ENCODE data around the gene ANP32E.
"Not testable (repeated sequence)": the region's sequence is repeated elsewhere in the genome, so short reads cannot be mapped to it uniquely, and the experiment has no call there.

ANP32E gene

DNA sequence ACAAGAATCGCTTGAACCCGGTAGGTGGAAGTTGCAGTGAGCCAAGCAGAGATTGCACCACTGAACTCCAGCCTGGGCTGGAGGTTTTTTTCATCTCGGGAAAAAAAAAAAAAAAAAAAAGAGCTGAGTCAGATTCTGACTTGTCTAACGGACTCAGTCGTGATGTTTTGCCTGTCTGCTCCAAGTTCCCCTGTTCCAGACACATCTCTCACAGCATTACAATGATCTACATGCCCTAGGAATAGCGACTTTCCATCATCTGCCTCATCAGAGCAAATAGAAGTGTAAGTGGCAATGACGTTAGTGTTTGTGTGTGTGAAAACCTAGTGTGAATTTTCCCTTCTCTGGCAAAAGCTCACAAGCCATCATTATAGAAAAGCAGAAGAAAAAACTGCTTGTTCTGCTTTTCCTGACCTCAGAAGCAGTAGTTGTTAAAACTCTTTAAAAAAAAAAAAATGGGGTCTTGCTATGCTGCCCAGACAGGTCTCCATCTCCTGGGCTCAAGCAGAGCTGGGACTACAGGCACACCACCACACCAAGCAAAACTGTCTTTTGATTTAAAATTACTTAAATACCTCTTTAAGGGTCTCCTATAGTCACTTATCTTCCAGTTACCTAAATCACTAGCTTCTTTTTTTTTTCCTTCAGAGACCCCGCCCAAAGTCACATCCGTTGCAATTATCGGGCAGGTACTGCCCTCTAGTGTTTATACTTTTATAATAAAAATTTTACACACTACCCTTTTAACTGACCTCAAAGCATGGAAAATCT lies 48.9 kb downstream of the ANP32E start:
- Histone ChIP-seq H3K9me3 (ENCODE audit: insufficient read depth, low read depth, low read length) (no peaks in the 10 kb centered on the region), H3K4me1 (ENCODE audit: insufficient read depth, low read length) (no peaks in the 10 kb centered on the region), H3K27me3 (ENCODE audit: insufficient read depth, low read length) (no peaks in the 10 kb centered on the region), H3K9ac (ENCODE audit: low read depth, low read length) (no peak overlapping the region), H3K36me3 (ENCODE audit: insufficient read depth, low read length) (no peaks in the 10 kb centered on the region), H3K4me3 (ENCODE audit: low read length) (no peak overlapping the region), H3K27ac (ENCODE audit: low read depth, low read length) (no peak overlapping the region)
- 69% methylated on average over 7 of the region's 10 CpGs for WGBS

DNA sequence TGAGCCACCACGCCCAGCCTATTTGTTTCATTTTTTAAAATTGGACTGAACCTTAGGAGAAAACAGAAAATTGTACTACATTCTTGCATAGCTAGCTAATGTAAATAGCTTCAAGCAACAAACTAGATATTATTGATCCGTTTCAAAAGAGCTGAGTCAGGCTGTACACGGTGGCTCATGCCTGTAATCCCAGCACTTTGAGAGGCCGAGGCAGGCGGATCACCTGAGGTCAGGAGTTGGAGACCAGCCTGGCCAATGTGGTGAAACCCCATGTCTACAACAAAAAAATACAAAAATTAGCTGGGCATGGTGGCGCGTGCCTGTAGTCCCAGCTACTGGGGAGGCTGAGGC lies 49.5 kb downstream of the ANP32E start:
- not testable (repeated sequence) for H3K9me3 ChIP-seq (ENCODE audit: insufficient read depth, low read depth, low read length); H3K4me3 ChIP-seq (ENCODE audit: low read length); H3K27ac ChIP-seq (ENCODE audit: low read depth, low read length); H3K27me3 ChIP-seq (ENCODE audit: insufficient read depth, low read length); H3K9ac ChIP-seq (ENCODE audit: low read depth, low read length); H3K36me3 ChIP-seq (ENCODE audit: insufficient read depth, low read length); H3K4me1 ChIP-seq (ENCODE audit: insufficient read depth, low read length)
- 94% methylated on average over 7 of the region's 7 CpGs for WGBS

DNA sequence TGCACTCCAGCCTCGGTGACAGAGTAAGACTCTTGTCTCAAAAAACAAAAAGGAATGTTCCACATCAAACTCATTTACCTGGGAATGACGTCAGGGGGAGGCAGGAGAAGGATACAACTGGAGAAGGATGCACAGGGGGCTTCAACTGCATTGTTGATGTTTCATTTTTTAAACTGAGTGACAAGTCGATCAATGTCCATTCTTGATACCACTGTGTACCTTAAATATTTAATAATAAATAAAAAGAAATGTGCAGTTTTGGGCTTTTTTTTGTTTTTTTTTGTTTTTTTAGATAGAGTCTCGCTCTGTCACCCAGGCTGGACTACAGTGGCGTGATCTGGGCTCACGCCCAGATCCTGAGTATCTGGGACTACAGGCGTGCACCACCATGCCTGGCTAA lies 50.4 kb downstream of the ANP32E start:
- Histone ChIP-seq H3K9me3 (ENCODE audit: insufficient read depth, low read depth, low read length) (no peaks in the 10 kb centered on the region), H3K9ac (ENCODE audit: low read depth, low read length) (no peak overlapping the region), H3K36me3 (ENCODE audit: insufficient read depth, low read length) (no peaks in the 10 kb centered on the region), H3K27me3 (ENCODE audit: insufficient read depth, low read length) (no peaks in the 10 kb centered on the region), H3K4me3 (ENCODE audit: low read length) (no peak overlapping the region), H3K27ac (ENCODE audit: low read depth, low read length) (no peak overlapping the region), H3K4me1 (ENCODE audit: insufficient read depth, low read length) (no peaks in the 10 kb centered on the region)
- 92% methylated on average over 6 of the region's 7 CpGs for WGBS

DNA sequence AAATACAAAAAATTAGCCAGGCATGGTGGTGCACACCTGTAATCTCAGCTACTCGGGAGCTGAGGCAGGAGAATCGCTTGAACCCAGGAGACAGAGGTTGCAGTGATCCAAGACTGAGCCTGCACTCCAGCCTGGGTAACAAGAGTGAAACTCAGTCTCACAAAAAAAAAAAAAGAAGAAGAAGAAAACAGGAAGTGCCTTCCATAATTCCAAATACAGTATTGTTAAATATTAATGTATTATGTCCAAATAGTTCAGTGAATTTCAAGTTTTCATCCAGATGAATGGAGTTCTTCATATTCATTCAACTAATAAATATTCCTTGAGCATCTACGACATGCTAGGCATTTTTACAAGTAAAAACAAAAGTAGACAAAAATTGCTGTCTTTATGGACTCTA lies 52.9 kb downstream of the ANP32E start:
- Histone ChIP-seq H3K27me3 (ENCODE audit: insufficient read depth, low read length) (no peaks in the 10 kb centered on the region), H3K27ac (ENCODE audit: low read depth, low read length) (no peak overlapping the region), H3K4me3 (ENCODE audit: low read length) (no peak overlapping the region), H3K9me3 (ENCODE audit: insufficient read depth, low read depth, low read length) (no peaks in the 10 kb centered on the region), H3K4me1 (ENCODE audit: insufficient read depth, low read length) (no peaks in the 10 kb centered on the region), H3K36me3 (ENCODE audit: insufficient read depth, low read length) (no peaks in the 10 kb centered on the region), H3K9ac (ENCODE audit: low read depth, low read length) (no peak overlapping the region)
- WGBS: 94% methylated on average over 3 of the region's 3 CpGs

DNA sequence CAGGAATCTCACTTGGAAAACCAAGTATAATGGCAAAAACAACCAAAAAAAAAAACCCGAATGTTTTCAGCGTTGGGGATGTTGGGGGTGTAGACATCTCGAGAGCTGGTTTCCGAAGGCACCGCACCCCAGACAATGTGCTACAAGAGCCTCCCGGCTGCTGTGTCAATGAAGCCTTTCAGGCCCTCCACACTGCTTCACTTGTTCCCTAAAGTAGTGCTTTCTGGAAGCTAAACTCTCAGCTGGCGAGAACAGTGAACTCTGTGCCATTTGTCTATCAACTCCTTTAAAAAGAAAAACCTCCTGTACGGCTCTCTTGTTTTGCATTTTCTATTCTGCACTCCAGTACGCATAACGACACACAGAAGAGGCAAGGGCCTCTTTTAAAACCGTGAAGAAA lies 53.7 kb downstream of the ANP32E start:
- WGBS: 90% methylated on average over 11 of the region's 11 CpGs
- no peak overlapping the region for H3K9ac ChIP-seq (ENCODE audit: low read depth, low read length)
- no peaks in the 10 kb centered on the region for H3K4me1 ChIP-seq (ENCODE audit: insufficient read depth, low read length)
- H3K36me3 ChIP-seq (ENCODE audit: insufficient read depth, low read length): no peaks in the 10 kb centered on the region
- no peaks in the 10 kb centered on the region for H3K27me3 ChIP-seq (ENCODE audit: insufficient read depth, low read length)
- H3K9me3 ChIP-seq (ENCODE audit: insufficient read depth, low read depth, low read length): no peaks in the 10 kb centered on the region
- no peak overlapping the region for H3K4me3 ChIP-seq (ENCODE audit: low read length)
- no peak overlapping the region for H3K27ac ChIP-seq (ENCODE audit: low read depth, low read length)

DNA sequence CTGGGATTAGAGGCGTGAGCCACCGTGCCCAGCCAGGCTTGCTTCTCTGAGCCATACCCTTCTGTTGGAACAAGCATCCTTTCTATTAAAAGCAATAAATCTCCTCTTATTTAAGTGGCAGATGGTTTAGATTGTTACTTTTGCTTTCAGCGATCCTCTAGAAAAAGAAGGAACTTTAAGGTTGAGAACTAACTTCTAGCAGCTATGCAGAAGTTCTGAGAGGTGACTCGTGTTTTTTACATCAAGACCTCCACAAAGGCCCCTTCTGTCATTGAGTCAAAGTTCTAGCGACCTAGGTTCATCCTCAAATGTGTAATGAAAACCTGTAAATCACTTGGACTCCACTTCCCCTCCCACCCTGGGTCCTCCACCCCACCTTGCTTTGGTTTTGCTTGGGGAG lies 55.4 kb downstream of the ANP32E start:
- WGBS: 84% methylated on average over 5 of the region's 5 CpGs
- no peak overlapping the region for H3K27ac ChIP-seq (ENCODE audit: low read depth, low read length)
- H3K4me1 ChIP-seq (ENCODE audit: insufficient read depth, low read length): no peaks in the 10 kb centered on the region
- no peaks in the 10 kb centered on the region for H3K27me3 ChIP-seq (ENCODE audit: insufficient read depth, low read length)
- no peak overlapping the region for H3K4me3 ChIP-seq (ENCODE audit: low read length)
- H3K9ac ChIP-seq (ENCODE audit: low read depth, low read length): no peak overlapping the region
- H3K9me3 ChIP-seq (ENCODE audit: insufficient read depth, low read depth, low read length): no peaks in the 10 kb centered on the region
- H3K36me3 ChIP-seq (ENCODE audit: insufficient read depth, low read length): no peaks in the 10 kb centered on the region

DNA sequence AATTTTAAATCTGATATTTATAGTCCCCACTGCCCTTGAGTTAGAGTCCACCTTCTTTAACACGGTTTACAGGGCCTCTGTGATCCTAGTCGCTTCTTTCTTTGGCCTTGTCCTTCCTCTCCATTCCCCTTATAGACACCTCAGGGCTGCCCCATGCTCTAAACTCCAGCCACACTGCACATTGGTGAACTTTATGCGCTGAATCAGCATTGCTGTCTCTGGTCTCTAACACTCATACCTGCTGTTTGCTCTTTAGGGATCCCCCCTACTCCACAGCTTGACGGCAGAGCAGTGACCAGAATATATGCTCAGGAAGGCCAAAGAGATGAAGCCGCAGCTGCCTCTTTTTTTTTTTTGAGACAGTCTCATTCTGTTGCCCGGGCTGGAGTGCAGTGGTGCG lies 56.0 kb downstream of the ANP32E start:
- WGBS: 94% methylated on average over 7 of the region's 7 CpGs
- no peak overlapping the region for H3K27ac ChIP-seq (ENCODE audit: low read depth, low read length)
- H3K9me3 ChIP-seq (ENCODE audit: insufficient read depth, low read depth, low read length): no peaks in the 10 kb centered on the region
- no peaks in the 10 kb centered on the region for H3K27me3 ChIP-seq (ENCODE audit: insufficient read depth, low read length)
- no peak overlapping the region for H3K4me3 ChIP-seq (ENCODE audit: low read length)
- no peak overlapping the region for H3K9ac ChIP-seq (ENCODE audit: low read depth, low read length)
- H3K36me3 ChIP-seq (ENCODE audit: insufficient read depth, low read length): no peaks in the 10 kb centered on the region
- H3K4me1 ChIP-seq (ENCODE audit: insufficient read depth, low read length): no peaks in the 10 kb centered on the region

DNA sequence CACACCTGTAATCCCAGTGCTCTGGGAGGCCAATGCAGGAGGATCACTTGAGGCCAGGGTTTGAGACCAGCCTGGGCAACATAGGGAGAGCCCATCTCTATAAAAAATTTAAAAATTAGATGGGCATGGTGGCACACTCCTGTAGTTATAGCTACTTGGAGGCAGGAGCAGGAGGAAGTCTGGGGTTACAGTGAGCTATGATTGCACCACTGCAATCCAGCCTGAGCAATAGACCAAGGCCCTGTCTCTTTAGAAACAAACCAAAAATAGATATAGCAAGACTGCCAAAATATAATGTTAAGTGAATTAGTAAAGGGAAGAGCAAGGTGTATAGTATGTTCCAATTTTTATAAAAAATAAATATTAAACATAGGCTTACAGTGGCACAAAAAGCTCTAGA lies 57.4 kb downstream of the ANP32E start:
- Histone ChIP-seq H3K4me1 (ENCODE audit: insufficient read depth, low read length) (peaks cover 2% of the 10 kb centered on the region; the same call in 1 of the 2 replicates), H3K27me3 (ENCODE audit: insufficient read depth, low read length) (no peaks in the 10 kb centered on the region), H3K9ac (ENCODE audit: low read depth, low read length) (no peak overlapping the region), H3K9me3 (ENCODE audit: insufficient read depth, low read depth, low read length) (no peaks in the 10 kb centered on the region), H3K27ac (ENCODE audit: low read depth, low read length) (no peak overlapping the region), H3K36me3 (ENCODE audit: insufficient read depth, low read length) (no peaks in the 10 kb centered on the region), H3K4me3 (ENCODE audit: low read length) (no peak overlapping the region)

DNA sequence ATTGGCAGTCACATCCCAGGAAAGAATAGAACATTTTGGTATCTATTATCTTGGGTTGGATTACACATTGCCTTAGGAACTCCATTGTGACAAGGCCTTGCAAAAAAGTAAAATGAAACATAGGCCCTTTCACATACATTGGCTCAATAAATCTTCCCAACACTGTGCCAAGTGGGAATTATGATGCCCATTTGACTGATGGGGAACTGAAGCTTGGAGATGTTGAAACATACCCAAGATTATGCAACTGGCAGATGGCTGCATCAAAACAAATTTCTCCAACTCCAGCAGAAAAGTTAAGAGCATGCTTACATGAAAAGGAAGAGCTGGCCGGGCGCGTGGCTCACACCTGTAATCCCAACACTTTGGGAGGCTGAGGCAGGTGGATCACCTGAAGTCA lies 59.3 kb downstream of the ANP32E start:
- Histone ChIP-seq H3K9ac (ENCODE audit: low read depth, low read length) (no peak overlapping the region), H3K27ac (ENCODE audit: low read depth, low read length) (no peak overlapping the region), H3K9me3 (ENCODE audit: insufficient read depth, low read depth, low read length) (no peaks in the 10 kb centered on the region), H3K27me3 (ENCODE audit: insufficient read depth, low read length) (no peaks in the 10 kb centered on the region), H3K36me3 (ENCODE audit: insufficient read depth, low read length) (no peaks in the 10 kb centered on the region), H3K4me3 (ENCODE audit: low read length) (no peak overlapping the region), H3K4me1 (ENCODE audit: insufficient read depth, low read length) (peaks cover 6% of the 10 kb centered on the region; the same call in 1 of the 2 replicates)
- WGBS: 96% methylated on average over 3 of the region's 3 CpGs

DNA sequence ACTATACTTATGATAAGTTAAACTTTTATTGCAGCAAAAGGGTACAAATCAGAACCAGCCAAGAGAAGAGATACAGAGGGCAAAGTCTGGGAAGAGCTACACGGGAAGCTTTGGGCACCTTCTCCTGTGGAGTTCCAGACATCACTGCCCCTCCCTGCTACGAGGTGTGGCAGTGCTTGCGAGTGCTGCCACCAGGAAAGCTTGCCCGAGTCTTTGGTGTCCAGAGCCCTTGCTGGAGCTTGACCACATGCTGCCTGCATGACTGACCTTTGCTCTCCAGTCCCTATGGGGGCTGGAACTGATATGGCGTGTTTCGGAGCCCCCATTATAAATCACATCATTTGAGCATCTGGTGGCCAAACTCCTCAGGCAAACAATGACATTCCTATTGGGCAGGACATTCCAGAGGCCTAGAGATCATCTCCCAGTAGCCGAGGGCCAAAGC lies 62.7 kb downstream of the ANP32E start:
- Histone ChIP-seq H3K9me3 (ENCODE audit: insufficient read depth, low read depth, low read length) (no peaks in the 10 kb centered on the region), H3K4me3 (ENCODE audit: low read length) (no peak overlapping the region), H3K9ac (ENCODE audit: low read depth, low read length) (no peak overlapping the region), H3K27ac (ENCODE audit: low read depth, low read length) (no peak overlapping the region), H3K36me3 (ENCODE audit: insufficient read depth, low read length) (no peaks in the 10 kb centered on the region), H3K27me3 (ENCODE audit: insufficient read depth, low read length) (no peaks in the 10 kb centered on the region), H3K4me1 (ENCODE audit: insufficient read depth, low read length) (peaks cover 6% of the 10 kb centered on the region; the same call in 1 of the 2 replicates)
- 84% methylated on average over 7 of the region's 7 CpGs for WGBS

DNA sequence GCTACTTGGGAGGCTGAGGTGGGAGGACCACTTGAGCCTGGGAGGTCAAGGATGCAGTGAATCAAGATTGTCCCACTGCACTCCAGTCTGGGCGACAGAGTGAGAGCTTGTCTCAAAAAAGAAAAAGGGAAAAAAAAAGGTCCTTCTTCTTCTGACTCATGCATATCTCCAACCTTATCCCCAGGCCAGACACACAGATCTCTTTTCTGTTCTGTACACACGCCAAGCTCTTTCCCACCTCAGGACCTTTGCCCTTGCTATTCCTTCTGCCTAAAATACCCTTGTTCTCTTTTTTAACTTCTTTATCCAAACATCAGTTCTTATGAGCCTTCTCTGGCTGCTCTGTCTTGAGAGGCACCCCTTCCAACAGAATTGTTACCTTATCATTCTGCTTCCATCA lies 64.1 kb downstream of the ANP32E start:
- H3K27ac ChIP-seq (ENCODE audit: low read depth, low read length): no peak overlapping the region
- no peaks in the 10 kb centered on the region for H3K27me3 ChIP-seq (ENCODE audit: insufficient read depth, low read length)
- H3K9me3 ChIP-seq (ENCODE audit: insufficient read depth, low read depth, low read length): no peaks in the 10 kb centered on the region
- H3K9ac ChIP-seq (ENCODE audit: low read depth, low read length): no peak overlapping the region
- 94% methylated on average over 2 of the region's 2 CpGs for WGBS
- H3K36me3 ChIP-seq (ENCODE audit: insufficient read depth, low read length): no peaks in the 10 kb centered on the region
- H3K4me1 ChIP-seq (ENCODE audit: insufficient read depth, low read length): peaks cover 6% of the 10 kb centered on the region; the same call in 1 of the 2 replicates
- H3K4me3 ChIP-seq (ENCODE audit: low read length): no peak overlapping the region
